HG02763 (cell line): ENCODE measurements around the gene VASP.

ENCODE experiments used
- ATAC-seq: cut with Tn5 transposase; IDR thresholded peaks from one replicate; pipeline ENCODE4 v1.9.1; 2021; ENCODE audit warnings: mild to moderate bottlenecking, moderate library complexity; ENCODE audit not compliant: unreplicated experiment

Gene VASP

GRCh38 chr19:45547965-45548609 lies 40.8 kb downstream of the VASP start:
- ATAC-seq = no peak

DNA sequence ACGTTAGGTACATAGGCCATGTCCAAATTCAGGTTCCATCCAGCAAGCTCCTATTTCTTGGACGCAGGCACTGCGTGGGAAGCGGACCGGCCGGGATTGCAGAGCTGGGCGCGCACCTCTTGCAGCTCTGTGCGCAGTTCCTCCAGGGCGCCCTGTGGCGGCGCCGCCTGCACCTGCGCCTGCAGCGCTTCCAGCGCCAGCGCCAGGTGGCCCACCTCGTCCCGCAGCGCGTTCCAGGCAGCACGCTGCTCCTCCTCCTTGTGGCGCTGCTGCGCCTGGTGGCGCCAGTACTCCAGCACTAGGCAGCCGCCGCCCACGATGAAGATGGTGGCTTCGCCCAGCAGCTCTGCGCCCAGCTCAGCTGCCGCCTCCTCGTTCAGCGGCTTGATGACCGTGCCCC lies 46.2 kb downstream of the VASP start:
- no peak for ATAC-seq

DNA sequence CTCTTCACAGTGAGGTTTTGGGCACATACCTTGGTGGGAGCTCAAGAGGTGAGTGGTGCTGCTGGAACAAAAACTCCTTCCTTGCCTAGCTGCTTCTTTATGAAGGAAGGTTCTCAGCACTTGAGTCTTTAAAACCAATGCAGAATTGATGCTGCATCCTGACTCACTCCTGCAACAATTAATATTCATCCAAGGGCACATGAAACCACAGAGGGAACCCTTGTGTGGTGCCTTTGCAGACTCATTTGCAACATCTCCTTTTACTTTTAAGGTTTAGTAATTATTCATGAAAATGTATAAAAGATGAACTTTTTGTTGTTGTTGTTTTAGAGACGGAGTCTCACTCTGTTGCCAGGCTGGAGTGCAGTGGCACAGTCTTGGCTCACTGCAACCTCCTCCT lies 47.2 kb downstream of the VASP start:
- no peak for ATAC-seq

GRCh38 chr19:45556835-45557234 lies 49.6 kb downstream of the VASP start:
- ATAC-seq = no peak

- ATAC-seq = peak; percentile 52
Observed at GRCh38 chr19:45558399-45558878, 51.2 kb downstream of the VASP start.

- ATAC-seq = no peak
Observed at GRCh38 chr19:45560038-45560437, 52.8 kb downstream of the VASP start.

DNA sequence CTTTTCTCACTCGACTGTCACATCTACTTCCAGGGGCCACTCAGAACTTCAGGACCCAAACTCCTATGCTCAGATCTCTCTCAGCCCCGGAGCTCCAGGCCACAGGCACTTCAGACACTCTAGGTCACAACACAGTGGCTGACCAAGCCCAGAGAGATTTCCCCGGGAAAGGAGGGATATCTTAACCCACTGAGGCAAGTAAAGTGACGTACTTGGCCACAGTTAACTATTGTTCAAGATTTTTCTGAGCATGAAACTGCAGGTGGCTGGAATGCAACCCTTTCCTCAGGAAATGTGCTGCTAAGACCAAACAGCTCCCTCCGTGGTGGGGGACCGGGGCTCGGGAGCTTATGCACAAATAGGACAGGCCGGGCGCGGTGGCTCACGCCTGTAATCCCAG lies 53.4 kb downstream of the VASP start:
- ATAC-seq = no peak

DNA sequence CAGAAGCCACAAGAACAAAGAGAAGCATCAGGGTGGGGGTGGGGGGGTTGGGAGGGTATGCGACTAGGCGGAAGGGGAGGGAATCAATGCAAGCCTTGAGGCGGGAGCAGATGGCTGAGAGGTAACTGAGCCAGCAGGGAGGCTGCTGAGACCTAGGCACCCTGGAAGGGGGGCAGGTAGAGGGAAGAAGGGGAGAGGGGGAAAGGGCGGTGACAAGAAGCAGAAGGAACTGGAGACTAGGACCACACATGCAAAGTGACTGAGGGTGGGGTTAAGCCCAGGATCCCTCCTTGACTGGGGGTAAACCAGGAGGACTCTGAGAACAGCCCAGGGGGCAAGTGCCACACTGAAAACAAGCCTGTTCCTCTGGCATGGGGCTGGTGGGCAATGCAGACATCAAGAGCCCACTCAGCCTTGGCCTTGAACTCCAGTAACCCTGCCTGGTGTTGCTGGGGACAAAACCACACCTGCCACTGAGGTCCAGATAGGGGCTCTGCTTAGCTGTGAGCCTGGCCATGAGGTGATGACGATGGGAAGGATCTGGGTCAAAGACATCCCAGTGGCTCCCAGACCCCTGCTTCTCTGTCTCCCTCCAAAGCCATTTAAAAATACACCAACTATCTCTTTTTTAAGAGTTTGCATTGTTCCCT lies 57.0 kb downstream of the VASP start:
- no peak for ATAC-seq

DNA sequence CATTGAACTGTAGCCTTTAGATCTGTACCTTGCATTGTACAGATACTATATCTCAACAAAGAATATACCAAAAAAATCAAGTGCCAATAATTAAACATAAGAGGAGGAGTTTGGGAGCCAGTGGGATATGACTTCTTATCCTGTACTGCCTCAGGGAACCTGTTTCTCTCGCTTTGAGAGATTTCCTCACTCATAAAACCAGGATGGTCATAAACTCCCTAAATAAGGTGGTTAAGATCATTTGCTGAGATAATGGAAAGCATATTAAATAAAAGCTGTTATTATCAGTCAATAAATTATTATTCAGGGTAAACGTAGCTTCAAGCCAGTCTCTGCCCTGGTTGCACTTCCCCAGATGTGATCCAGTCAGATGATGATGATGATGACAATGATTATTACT lies 60.3 kb downstream of the VASP start:
- no peak for ATAC-seq

DNA sequence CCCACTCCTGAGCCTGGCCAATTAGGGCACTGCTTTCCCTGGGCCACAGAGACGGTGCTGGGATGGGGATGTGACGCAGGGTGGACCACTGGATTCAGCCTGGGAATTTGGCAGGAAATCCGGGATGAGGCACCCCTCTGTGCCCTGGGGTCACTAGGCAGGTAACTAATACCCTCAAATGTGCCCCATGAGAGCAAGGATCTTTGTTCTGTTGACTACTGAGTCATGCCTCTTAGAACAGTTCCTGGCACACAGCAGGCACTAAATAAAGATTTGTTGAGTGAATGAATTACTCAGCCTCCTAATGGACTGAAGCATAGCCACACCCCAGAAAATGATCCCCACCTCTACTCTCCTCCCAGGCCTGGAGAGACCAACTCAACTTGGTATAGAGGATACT lies 61.5 kb downstream of the VASP start:
- no peak for ATAC-seq

DNA sequence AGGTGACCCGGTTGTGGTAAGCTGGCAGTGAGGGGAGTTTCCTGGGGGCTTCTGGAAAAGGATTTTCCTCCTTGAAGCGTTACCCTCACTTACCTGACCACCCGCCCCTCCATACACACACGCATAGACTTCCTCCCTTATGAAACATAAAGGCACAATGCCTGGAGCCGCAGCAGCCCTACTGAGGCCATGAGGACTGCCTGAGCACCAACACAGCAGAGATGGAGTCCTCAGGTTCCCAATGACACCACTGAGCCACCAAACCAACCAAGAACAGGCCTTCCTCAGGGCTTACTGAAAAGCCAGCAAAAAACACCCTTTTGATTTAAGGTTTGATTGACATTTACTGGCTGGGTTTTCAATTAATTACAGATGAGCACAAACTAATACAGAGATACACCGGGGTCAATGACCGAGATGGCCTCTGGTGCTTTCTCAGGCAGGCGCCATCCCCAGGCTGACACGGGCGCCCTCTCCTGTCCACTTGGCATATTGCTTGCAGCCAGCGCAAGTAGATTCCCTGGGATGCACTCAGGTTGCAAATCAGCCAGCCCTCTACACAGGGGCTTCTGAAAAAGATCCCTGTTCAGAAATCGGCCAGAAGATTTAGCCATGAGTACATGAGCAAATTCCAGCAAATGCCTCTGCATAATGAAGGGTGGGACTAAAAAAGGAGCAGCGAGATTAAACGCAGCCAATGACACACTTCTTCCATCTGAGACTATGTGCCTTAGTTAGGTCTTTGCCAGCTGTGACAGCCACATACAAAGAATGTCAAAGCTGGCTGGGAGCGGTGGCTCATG lies 62.5 kb downstream of the VASP start:
- ATAC-seq = no peak

DNA sequence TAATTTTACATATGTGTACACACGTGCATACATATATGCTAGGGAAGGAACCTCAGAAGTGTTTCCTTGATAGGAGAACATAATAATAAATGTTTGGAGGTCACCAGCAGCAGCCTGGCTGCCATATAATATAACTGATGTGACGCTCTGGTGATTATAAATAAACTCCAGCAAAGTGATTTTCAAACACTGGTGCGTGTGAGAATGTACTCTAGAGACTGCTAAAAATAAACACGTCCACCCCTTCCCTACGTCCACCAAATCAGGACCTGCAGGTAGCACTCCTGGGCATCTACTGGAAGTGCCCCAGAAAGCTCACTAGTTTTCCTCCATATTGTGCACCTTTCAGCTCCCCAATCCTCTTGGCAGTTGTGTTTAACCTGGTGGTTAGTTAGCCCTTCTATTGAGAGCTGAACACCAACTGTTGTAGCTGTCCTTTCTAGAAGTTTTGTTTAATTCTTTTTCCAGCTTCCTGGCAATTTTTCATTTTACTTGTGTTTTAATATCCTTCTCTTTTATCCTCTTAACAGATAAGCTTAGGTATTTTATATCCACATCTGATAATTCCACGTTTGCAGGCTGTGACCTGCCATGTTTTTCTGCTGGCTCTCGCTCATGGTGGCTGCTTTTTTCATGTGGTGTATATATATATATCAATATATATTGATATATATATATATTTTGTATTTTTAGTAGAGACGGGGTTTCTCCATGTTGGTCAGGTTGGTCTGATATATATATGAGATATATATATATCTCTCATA lies 64.4 kb downstream of the VASP start:
- no peak for ATAC-seq

- no peak for ATAC-seq
Observed at GRCh38 chr19:45574526-45574925, 67.2 kb downstream of the VASP start.

DNA sequence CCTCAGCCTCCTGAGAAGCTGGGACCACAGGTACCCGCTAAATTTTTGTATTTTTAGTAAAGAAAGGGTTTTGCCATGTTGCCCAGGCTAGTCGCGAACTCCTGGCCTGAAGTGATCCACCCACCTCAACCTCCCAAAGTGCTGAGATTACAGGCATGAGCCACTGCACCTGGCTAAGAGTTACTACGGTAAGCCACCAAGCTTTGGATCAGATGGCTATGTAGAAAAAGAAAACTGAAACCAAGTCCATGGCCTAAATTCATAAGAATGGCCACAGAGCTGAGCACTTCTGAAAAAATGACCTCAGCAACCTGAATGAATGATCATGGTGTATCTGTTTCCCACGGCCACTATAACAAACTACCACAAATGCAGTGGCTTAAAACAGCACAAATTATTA lies 67.9 kb downstream of the VASP start:
- no peak for ATAC-seq
